Measurements from ENCODE around the gene RNF151.

GRCh38 chr16:1923299-1924034 is 43.2 kb upstream of the RNF151 start:
- TF ChIP-seq, protein P1, sequence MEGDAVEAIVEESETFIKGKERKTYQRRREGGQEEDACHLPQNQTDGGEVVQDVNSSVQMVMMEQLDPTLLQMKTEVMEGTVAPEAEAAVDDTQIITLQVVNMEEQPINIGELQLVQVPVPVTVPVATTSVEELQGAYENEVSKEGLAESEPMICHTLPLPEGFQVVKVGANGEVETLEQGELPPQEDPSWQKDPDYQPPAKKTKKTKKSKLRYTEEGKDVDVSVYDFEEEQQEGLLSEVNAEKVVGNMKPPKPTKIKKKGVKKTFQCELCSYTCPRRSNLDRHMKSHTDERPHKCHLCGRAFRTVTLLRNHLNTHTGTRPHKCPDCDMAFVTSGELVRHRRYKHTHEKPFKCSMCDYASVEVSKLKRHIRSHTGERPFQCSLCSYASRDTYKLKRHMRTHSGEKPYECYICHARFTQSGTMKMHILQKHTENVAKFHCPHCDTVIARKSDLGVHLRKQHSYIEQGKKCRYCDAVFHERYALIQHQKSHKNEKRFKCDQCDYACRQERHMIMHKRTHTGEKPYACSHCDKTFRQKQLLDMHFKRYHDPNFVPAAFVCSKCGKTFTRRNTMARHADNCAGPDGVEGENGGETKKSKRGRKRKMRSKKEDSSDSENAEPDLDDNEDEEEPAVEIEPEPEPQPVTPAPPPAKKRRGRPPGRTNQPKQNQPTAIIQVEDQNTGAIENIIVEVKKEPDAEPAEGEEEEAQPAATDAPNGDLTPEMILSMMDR (IDR thresholded peaks at IDR 0.05), result peak; percentile 39
- TF ChIP-seq ZFX (IDR thresholded peaks at IDR 0.05; ENCODE audit: borderline replicate concordance), result no peak
